ENCODE measurements around the gene PLXDC2.

Gene PLXDC2

GRCh38 chr10:19857876-19858275, 41.6 kb downstream of the PLXDC2 start:
- no peak for DNase-seq (ENCODE audit: low read depth in 2 of 2)

- DNase-seq (ENCODE audit: low read depth in 2 of 2) = no peak
These were observed 43.9 kb downstream of the PLXDC2 start for GRCh38 chr10:19860107-19860506.

- DNase-seq (ENCODE audit: low read depth in 2 of 2) = no peak
These were observed 46.7 kb downstream of the PLXDC2 start for GRCh38 chr10:19862811-19863515.

GRCh38 chr10:19865676-19866075, 49.4 kb downstream of the PLXDC2 start:
- no peak for DNase-seq (ENCODE audit: low read depth in 2 of 2)

- no peak for DNase-seq (ENCODE audit: low read depth in 2 of 2)
These were observed 53.1 kb downstream of the PLXDC2 start for GRCh38 chr10:19869370-19869769.

GRCh38 chr10:19872504-19873271, 56.5 kb downstream of the PLXDC2 start:
- no peak for DNase-seq (ENCODE audit: low read depth in 2 of 2)

GRCh38 chr10:19874190-19874589, 58.0 kb downstream of the PLXDC2 start:
- DNase-seq (ENCODE audit: low read depth in 2 of 2) = no peak

GRCh38 chr10:19874791-19875190, 58.6 kb downstream of the PLXDC2 start:
- DNase-seq (ENCODE audit: low read depth in 2 of 2) = no peak

GRCh38 chr10:19876570-19876969, 60.3 kb downstream of the PLXDC2 start:
- no peak for DNase-seq (ENCODE audit: low read depth in 2 of 2)

GRCh38 chr10:19877466-19878255, 61.4 kb downstream of the PLXDC2 start:
- no peak for DNase-seq (ENCODE audit: low read depth in 2 of 2)

- DNase-seq (ENCODE audit: low read depth in 2 of 2) = no peak
These were observed 66.4 kb downstream of the PLXDC2 start for GRCh38 chr10:19882621-19883020.

GRCh38 chr10:19888061-19888660, 71.9 kb downstream of the PLXDC2 start:
- no peak for DNase-seq (ENCODE audit: low read depth in 2 of 2)

- peak; percentile 4 to 15 for DNase-seq (ENCODE audit: low read depth in 2 of 2)
These were observed 73.0 kb downstream of the PLXDC2 start for GRCh38 chr10:19889256-19889655.

GRCh38 chr10:19891429-19891828, 75.2 kb downstream of the PLXDC2 start:
- DNase-seq (ENCODE audit: low read depth in 2 of 2) = no peak

- no peak for DNase-seq (ENCODE audit: low read depth in 2 of 2)
These were observed 76.0 kb downstream of the PLXDC2 start for GRCh38 chr10:19892270-19892669.

- no peak for DNase-seq (ENCODE audit: low read depth in 2 of 2)
These were observed 76.4 kb downstream of the PLXDC2 start for GRCh38 chr10:19892677-19893076.

- no peak for DNase-seq (ENCODE audit: low read depth in 2 of 2)
These were observed 79.3 kb downstream of the PLXDC2 start for GRCh38 chr10:19895500-19895899.

- DNase-seq (ENCODE audit: low read depth in 2 of 2) = no peak
These were observed 86.2 kb downstream of the PLXDC2 start for GRCh38 chr10:19902456-19902855.

- peak; percentile 21 to 29 for DNase-seq (ENCODE audit: low read depth in 2 of 2)
These were observed 88.0 kb downstream of the PLXDC2 start for GRCh38 chr10:19904202-19904661.

- DNase-seq (ENCODE audit: low read depth in 2 of 2) = no peak
These were observed 90.0 kb downstream of the PLXDC2 start for GRCh38 chr10:19906108-19906791.

- no peak for DNase-seq (ENCODE audit: low read depth in 2 of 2)
These were observed 92.9 kb downstream of the PLXDC2 start for GRCh38 chr10:19908991-19909696.

Measured in fibroblast of skin of left quadriceps (primary cell).